HG02981 (cell line): ENCODE results near the gene SUN1.
"Not testable (repeated sequence)": the region's sequence is repeated elsewhere in the genome, so short reads cannot be mapped to it uniquely, and the experiment has no call there.

ENCODE experiments used
- ATAC-seq: cut with Tn5 transposase; IDR thresholded peaks from one replicate; pipeline ENCODE4 v1.9.1; 2021; ENCODE audit warnings: mild to moderate bottlenecking, moderate library complexity; ENCODE audit not compliant: unreplicated experiment

SUN1 gene

DNA sequence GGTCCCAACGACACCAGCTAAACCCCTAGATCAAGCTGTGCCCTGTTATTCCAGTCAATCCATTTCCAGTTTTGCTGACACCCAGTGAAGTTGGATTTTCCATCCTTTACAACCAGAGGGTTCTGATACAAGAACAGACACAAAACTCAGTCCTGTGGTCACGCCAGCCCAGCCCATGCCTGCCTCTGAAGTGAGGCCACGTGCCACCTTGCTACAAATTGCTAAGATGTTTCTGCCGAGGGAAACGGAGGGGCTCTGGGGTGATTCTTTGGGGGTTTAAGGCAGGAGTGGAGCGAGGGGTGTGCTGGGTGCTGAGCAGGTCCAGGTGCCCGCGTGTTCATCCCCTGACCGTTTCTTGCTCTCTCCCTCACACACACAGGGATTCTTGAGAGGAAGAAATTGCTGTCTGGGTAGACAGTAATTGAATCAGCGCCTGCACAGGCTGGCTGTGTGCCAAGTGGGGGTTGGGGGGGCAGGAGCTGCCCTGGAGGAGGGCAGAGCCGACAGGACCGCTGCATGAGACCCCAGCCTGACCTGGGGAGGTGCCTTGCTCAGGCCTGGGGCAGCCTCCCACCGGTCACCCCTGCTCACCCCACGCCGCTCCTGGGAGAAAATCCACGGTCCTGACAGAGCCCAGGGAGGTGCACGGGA is 84.1 kb downstream of the SUN1 start:
- ATAC-seq = no peak

GRCh38 chr7:917255-918117 is 85.2 kb downstream of the SUN1 start:
- no peak for ATAC-seq

GRCh38 chr7:918118-918425 is 85.8 kb downstream of the SUN1 start:
- ATAC-seq = no peak

GRCh38 chr7:918441-919113 is 86.3 kb downstream of the SUN1 start:
- ATAC-seq = no peak

DNA sequence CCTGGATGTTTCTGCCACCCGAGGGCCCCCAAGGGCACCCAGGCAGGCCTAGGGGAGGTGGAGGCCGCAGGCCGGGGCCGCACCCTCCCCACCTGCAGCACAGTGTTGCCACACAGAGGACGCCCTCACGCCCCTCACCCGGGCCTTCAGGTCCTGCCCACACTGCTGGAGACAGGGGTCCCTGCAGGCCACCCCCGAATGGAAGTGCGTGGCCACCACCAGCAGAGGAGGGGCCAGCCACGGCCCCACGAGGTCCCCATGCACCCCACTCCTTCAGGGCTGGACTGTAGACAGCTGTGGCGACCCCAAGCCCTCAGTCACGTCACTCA is 86.8 kb downstream of the SUN1 start:
- ATAC-seq = no peak

GRCh38 chr7:919924-920341 is 87.7 kb downstream of the SUN1 start:
- ATAC-seq = no peak

DNA sequence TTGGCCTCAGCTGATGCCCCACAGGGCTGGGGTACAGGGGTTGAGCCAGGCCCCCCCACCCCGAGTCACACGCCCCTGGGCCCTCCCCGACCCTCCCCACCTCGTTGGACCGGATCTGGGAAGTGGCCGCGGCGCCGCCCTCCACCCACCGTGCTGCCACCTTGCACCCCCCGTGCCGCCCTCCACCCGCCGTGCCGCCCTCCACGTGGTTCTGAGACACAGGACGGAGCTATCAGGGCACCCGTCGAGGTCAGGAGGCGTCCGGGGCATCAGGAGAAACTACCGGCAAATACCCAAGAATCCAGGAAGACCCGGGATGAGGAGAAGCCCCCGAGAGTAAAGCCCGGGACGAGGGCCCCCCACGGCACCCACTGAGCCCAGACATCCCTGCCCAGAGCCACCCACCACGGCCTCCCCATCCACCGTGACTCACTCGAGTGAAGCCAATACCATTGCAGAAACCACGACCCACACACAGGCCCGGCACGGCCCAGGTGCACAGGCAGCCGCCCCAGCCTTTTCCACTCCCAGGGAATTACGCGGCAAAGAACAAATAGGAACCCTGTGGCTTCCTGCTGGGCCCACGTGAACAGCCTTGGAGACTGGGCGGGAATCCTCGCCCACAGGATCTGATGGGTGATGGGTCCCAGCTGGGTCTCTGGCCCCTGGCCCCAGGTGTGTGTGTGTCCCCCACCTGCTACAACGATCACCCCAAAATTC is 88.2 kb downstream of the SUN1 start:
- ATAC-seq = no peak

GRCh38 chr7:921071-921461 is 88.8 kb downstream of the SUN1 start:
- no peak for ATAC-seq

- ATAC-seq = no peak
These were observed 89.5 kb downstream of the SUN1 start for GRCh38 chr7:921581-922333.

GRCh38 chr7:922334-923107 is 90.2 kb downstream of the SUN1 start:
- no peak for ATAC-seq

DNA sequence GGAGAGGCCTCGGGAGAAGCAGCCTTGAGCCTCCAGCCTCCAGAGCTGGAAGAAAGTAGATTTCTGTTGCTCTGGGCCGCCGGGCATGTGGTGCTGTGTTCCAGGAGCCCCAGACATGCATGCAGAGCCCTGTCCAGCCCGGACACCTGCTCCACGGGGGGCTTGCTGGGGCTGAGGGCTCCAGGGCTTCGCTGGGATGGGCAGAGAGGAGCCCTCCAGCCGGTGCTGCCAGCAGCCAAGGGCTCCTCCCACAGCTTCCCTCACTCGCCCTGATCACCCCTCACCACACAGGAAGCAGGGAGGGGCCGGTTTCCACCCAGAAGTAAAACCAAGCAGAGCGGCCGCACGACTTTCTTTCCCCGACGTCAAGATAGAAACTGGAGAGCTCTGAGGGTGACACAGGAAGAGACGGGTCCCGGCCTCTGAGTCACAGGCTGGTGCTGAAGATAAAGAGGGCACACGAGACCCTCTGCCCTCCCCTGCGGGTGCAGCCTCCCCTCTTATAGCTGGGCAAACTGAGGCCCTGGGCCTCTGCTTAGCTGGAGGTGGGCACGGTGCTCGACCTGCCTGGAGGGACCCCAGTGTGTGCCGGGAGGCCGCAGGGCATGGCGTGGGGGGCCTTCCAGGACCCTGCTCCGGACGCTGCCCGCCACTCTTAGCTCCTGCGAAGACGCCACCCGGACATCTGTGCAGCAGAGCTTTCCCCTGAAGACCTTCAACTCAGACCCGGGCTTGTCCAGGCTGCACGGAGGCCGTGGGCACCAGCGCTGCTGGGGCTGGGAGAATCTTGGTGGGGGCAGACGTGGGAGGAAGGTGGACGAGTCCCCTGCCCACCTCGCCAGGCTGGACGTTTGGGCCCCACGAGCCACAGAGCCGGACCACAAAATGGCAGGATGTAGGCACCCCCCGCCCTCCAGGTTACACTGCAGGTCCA is 91.1 kb downstream of the SUN1 start:
- peak; percentile 81 for ATAC-seq

DNA sequence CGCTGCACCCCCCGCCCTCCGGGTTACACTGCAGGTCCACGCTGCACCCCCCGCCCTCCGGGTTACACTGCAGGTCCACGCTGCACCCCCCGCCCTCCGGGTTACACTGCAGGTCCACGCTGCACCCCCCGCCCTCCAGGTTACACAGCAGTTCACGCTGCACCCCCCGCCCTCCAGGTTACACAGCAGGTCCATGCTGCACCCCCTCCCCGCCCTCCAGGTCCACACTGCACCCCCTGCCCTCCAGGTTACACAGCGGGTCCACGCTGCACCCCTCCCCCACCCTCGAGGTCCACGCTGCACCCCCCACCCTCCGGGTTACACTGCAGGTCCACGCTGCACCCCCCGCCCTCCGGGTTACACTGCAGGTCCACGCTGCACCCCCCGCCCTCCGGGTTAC is 91.8 kb downstream of the SUN1 start:
- not testable (repeated sequence) for ATAC-seq
